ENCODE results near the gene C16orf92. TPM values are rescaled to one million over a fixed set of nuclear protein-coding genes. Genes with fewer than 3 reads are reported as not detected.

Gene C16orf92
- polyA plus RNA-seq, 1 donor, result not detected

GRCh38 chr16:29989111-29989858, 33.7 kb upstream of the C16orf92 start:
- DNase-seq, result no peak

DNA sequence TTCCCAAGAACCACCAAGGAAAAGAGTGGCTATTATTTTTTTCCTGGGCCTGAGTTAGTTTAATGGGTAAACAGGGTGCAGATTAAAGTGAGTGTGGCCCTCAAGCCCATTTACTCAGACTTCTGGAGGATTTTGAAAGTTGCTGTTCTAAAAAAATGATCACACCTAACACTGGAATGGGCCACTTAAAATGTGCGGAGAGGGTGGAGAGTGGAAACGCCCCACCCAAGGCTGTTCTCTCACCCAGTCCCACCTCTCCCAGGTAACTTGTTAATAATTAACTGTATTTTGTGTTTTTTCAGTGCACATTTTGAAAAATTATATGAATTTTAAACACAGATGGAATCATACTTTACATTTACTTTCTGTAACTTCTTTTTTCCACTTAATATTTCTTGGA, 33.0 kb upstream of the C16orf92 start:
- no peak for DNase-seq

GRCh38 chr16:29990883-29991570, 32.0 kb upstream of the C16orf92 start:
- no peak for DNase-seq

DNA sequence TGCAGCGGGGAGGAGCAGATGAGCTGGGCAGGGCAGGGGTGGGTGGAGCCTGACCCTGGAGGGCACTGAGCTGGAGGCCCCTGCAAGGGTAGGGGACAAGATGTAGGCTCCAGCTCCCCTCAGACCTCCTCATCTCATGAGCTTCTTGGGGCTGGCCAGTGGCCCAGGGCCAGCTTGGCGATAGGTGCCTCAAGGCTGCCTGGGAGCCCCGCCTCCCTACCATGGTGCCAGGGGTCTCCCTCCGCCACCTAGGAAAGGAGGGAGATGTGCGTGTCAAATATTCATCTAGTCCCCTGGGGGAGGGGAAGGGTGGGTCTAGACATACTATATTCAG, 31.5 kb upstream of the C16orf92 start:
- no peak for DNase-seq

- DNase-seq, result no peak
These were observed 30.5 kb upstream of the C16orf92 start for GRCh38 chr16:29992344-29992967.

DNA sequence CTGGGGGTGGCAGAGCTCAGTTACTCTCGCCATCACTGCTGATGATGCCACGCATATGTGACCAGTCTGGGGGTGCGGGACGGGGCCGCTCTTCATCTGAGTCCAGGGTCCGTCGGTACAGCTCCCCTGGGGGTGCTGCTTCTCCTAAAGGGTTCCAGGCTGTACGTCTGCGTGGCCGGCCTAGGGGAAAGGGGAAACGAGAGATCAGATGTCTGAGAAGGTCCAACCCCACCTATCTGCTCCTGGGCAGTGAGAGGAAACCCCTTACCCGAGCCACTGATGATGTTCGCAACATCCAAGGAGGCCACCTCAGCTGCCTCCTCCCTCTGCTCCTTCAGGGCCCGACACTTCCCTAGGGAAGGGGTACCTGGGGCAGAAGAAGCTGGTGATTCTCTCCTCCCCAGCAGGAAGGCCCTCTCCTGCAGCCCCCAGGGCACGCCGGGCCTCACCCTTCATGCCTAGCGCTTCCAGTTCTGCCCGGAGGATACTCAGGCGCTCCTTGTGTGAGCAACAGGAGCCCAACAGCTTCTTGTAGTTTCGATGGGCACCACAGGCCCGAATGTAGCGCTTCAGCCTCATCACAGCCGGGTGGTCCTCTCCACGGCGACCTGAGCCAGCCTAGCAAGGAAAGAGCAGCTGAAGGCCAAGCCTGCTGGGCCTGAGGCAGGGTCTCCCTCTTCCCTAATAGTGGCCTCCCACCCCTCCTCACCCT, 29.7 kb upstream of the C16orf92 start:
- no peak for DNase-seq

DNA sequence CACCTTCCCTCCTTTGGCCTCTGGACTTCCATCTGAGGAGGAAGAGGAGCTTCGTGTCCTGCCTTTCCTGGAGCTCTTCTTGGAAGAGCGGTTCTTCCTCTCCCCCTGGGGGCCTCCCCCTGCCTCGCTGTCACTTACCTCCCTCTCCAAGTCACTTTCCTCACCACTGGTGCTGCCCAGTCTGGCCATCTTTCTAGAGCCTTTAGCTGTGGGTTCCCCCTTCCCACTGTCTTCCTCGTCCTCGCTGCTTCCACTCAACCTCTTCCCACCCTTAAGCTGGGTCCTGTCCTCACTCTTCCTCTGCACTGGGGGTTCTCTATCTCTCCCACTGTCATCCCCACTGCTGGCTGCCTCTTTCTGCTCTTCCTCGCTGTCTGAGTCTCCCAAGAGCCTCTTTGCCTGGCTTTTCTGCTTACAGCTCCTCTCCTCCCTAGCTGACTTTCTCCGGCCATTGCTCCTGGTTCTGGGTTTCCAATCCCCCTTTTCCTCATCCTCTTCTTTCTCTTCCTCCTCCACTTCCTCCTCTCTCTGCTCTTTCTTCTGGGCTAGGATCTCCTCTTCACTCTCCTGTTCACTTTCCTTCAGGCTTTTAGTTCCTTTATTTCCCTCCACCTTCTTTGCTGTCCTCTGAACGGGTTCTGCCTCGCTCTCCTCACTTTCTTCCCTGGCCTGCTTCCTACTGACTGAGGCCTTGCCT, 28.9 kb upstream of the C16orf92 start:
- DNase-seq, result no peak

GRCh38 chr16:29994600-29995323, 28.2 kb upstream of the C16orf92 start:
- no peak for DNase-seq

DNA sequence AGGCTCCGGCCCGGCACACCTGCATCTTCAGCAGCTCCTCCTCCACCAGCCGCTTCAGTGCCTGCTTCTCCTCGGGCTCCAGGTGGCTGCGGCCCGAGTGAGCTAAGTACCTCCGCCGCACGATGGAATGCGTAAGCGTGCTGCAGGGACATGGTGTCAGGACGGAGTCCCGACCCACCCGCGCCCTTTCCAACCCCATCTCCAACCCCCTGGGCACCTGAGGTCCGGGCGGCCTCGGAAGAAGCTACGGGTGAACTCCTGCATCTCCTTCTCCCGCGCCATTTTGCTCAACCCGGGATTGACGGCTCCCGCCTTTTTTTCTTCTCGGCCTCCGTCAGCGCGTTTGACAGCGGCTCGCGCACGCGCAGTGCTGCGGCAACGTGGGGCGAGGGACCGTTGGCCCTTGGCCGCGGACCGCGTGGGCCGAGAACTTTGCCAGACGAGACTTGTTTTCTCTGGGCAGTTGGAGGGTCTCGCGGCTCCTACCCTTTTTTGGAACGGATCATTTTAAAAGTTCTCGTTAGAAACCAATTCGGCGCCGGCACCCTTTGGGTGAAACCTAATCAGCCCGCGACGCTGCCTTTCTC, 27.6 kb upstream of the C16orf92 start, which contains the start of gene HIRIP3:
Gene HIRIP3, minus strand, starts transcription at position 294 of the 587 bp plus-strand sequence. Its CDS starts 12 bp downstream, at position 282.
- peak; percentile 89 for DNase-seq

DNA sequence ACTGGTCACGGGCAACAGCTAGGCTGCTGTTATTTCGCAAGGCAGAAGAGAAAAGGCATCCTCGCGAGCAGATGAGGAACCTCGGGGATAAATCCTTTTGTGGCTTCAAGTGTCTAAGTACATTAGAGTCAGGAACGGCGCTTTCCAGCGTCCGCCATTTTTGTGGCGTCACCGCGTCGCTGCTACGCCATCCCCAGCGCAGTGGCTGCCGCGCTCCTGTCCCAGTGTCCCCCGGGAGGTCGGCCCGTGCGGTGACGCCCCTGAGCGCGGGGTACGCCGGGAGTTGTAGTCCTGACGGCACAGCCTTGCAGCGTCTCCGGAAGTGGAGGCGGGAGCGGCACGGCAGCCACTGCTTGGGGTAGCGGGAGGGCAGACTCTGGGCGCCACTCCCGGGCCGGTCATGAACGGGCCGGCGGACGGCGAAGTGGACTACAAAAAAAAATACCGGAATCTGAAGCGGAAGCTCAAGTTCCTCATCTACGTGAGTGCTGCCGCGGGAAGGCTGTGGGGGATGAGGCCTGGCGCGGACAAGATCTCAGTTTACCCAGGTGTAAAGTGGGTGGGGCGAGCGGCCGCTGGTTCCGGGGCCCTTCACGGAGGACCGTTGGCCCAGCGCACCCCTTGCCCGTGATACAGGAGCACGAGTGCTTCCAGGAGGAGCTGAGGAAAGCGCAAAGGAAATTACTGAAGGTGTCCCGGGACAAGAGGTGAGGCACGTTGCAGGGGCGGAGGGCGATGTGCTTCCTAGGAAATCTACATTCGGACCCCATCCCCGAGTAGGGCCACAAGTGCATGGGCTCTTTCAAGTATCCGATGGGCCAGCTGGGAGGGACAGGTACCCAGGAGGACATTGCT, 26.9 kb upstream of the C16orf92 start, which contains the start of gene INO80E:
Gene INO80E, plus strand, starts transcription at position 331 of the 855 bp plus-strand sequence. Its CDS starts 70 bp downstream, at position 401.
- peak; percentile 97 for DNase-seq

DNA sequence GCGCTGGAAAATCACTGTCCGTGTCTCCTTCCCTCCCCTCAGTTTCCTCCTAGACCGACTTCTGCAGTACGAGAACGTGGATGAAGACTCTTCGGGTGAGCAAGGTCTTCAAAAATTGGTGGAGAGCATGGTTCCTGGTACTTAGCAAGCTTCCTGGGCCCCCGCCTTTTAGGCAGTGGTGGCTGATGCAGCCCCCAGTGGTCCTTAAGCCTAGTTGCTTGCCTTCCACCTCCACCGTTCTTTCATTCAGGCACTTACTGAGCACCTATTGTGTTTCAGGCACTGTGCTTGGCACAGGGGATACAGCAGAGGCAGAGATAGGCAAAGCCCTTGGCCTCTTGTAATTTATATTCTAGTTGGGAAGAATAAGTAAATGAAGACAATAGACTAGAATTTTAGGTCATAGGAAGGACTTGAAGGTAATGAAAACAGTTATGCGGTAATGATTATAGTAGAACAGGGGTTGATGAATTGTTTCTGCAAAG, 26.2 kb upstream of the C16orf92 start:
- no peak for DNase-seq

- no peak for DNase-seq
These were observed 23.4 kb upstream of the C16orf92 start for GRCh38 chr16:29999605-30000004.

- no peak for DNase-seq
These were observed 22.0 kb upstream of the C16orf92 start for GRCh38 chr16:30000735-30001631.

DNA sequence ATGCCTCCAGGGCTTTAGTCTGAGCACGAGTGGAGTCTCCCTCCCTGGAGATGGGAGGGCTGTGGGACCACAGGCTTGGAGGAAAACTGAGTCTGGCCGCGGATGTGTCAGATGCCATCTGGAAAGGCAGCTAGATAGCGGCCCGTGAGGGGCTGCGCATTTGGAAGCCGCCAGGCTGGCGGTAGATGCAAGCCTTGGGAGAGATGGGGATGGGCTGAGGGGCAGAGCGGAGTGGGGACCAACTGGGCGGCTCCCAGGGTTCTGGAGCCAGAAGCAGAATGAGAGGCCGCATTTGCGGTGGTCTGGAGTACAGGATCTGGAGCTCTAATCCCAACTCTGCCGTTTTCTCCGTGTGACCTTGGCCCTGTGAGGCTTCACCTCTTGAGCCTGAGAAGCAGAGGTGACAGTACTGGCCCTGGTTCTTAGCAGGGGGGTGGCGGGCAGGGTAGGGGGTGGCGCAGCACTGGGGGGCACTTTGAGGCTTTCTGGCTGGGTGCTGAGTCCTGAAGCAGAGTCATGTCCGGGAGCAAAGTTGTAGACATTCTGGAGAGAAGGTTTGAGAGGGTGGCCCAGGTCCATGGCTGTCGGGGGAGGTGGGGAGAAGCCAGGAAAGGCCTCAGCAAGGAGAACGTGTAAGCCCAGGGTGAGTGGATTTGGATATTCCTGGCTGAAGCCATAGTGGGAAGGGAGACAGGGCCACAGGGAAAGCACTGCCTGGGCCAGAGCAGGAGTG, 20.2 kb upstream of the C16orf92 start:
- DNase-seq, result no peak

GRCh38 chr16:30003670-30004423, 19.2 kb upstream of the C16orf92 start:
- DNase-seq, result no peak

DNA sequence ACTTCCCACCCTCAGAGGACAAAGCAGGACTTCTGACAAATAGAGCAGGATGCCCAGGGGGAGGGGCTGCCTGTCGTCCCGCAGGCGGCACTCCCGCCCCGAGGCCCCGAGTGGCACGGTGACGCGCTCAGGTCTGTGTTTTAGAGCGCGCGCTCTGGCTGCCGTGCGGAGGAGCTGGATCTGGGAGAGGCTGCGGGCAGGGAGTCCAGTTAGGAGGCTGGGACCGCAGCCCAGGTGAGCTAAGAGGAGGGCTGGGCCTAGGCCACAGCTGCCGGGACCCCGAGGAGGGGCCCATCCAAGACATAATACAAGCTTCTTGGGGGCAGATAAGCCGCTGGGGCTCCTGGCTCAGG, 18.6 kb upstream of the C16orf92 start:
- DNase-seq, result no peak

GRCh38 chr16:30004811-30005242, 18.2 kb upstream of the C16orf92 start:
- DNase-seq, result no peak
